ENCODE measurements around the gene MYO3A.

DNA sequence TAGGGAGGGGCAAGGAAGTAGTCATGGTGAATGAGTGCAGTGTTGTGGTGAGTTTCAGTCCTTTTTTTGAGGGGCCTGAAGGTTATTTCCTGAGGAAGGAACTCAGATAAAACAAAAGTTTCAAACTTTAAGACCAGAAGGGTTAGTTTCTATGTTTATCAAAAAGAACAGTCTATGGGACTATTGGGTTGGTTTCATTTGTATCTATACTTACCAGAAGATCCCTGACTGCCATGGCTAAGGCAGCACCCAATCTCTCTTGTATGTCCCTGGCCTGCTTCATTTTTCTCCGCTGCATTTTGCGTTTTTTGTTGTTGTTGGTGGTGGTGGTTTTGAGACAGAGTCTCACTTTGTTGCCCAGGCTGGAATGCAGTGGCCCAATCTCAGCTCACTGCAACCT is 263.2 kb downstream of the MYO3A start:
- no peak for TF ChIP-seq CTCF (IDR thresholded peaks at IDR 0.05; ENCODE audit: low read length)
- TF ChIP-seq EZH2 (IDR thresholded peaks at IDR 0.05; ENCODE audit: borderline replicate concordance, low read length): no peak
